GM12892 (cell line): ENCODE measurements around the gene KRTAP16-1.

Experiments used
- DNase-seq: peaks from one replicate; pipeline ENCODE4 v3.0.0; 2011; ENCODE audit not compliant: insufficient read length
- FAIRE-seq: peaks from 2 replicates; lab custom pipeline; 2011; peaks lifted over from hg19 to GRCh38; lab: Jason Lieb, UNC
- POLR2A ChIP-seq: IDR thresholded peaks from 2 replicates; pipeline ENCODE4 v1.6.1; 2011; ENCODE audit warnings: low read depth, low read length, control low read depth
- POLR2AphosphoS5 ChIP-seq: IDR thresholded peaks from 2 replicates; pipeline ENCODE4 v1.6.1; 2011; ENCODE audit warnings: low read depth, low read length, control low read depth
- TAF1 ChIP-seq: IDR thresholded peaks from 2 replicates; pipeline ENCODE4 v1.6.1; 2011; ENCODE audit warnings: low read depth, mild to moderate bottlenecking, control low read depth, low read length, borderline replicate concordance

Gene KRTAP16-1

GRCh38 chr17:41315204-41315794 is 6.2 kb upstream of the KRTAP16-1 start, which contains the start of gene KRTAP17-1:
TSS of gene KRTAP17-1 (minus strand) at chr17:41315710. CDS start at chr17:41315650, 60 bp downstream.
- DNase-seq (no peak), FAIRE-seq (no peak)
- TF ChIP-seq TAF1 (no peak), POLR2AphosphoS5 (no peak), POLR2A (no peak)

- FAIRE-seq, result no peak
- TF ChIP-seq POLR2A (no peak), TAF1 (no peak), POLR2AphosphoS5 (no peak)
- DNase-seq, result no peak
Measured at GRCh38 chr17:41311111-41311510, 2.0 kb upstream of the KRTAP16-1 start.

DNA sequence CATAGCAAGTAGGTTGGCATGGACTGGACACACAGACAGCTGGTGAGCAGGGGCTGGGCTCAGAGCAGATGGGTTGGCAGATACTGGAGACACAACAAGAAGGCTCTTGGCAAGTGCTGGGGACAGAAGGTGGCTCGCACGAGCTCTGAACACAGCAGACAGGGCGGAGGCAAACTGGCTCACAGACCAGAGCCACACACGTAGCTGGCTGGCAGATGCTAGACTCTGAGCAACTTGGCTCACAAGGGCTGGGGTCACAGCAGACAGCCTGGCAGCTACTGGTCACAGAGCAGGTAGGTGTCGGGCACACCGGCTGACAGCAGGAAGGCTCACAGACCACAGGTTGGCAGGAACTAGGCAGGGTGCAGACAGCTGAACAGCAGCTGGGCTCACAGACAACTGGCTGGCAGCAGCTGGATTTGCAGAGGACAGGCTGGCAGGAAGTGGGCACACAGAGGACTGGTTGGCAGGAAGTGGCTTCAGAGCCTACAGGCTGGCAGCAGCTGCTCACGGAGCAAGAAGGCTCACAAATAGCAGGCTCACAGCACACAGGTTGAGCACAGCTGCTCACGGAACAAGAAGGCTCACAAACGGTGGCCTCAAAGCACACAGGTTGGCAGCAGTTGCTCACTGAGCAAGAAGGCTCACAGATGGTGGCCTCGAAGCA is 725 bp downstream of the KRTAP16-1 start:
- TF ChIP-seq POLR2A (no peak), TAF1 (no peak), POLR2AphosphoS5 (no peak)
- DNase-seq, result no peak
- no peak for FAIRE-seq

DNA sequence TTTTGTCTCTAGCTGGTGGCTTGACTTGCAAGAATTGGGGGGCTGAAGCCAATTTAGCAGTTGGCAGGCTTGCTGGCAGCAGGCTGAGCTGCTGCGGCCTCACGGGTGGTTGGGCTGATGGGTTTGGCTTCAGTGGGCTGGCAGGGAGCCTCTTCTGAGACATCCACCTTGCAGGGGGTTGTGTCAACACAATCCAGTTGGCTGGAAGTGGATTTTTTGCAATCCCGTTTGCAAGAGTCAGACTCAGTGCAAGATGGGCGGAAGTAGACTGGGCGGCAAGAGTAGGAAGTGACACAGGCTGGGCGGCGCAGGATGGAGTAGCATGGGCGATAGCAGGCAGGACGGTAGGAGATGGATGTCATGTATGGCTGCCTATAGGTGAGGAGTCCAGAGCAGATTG is 1.5 kb downstream of the KRTAP16-1 start:
- no peak for FAIRE-seq
- DNase-seq, result no peak
- TF ChIP-seq POLR2A (no peak), TAF1 (no peak), POLR2AphosphoS5 (no peak)

GRCh38 chr17:41304091-41304490 is 5.0 kb downstream of the KRTAP16-1 start:
- TF ChIP-seq TAF1 (no peak), POLR2AphosphoS5 (no peak), POLR2A (no peak)
- DNase-seq (no peak), FAIRE-seq (no peak)

GRCh38 chr17:41302981-41303380 is 6.1 kb downstream of the KRTAP16-1 start:
- FAIRE-seq (no peak), DNase-seq (no peak)
- TF ChIP-seq POLR2A (no peak), TAF1 (no peak), POLR2AphosphoS5 (no peak)

DNA sequence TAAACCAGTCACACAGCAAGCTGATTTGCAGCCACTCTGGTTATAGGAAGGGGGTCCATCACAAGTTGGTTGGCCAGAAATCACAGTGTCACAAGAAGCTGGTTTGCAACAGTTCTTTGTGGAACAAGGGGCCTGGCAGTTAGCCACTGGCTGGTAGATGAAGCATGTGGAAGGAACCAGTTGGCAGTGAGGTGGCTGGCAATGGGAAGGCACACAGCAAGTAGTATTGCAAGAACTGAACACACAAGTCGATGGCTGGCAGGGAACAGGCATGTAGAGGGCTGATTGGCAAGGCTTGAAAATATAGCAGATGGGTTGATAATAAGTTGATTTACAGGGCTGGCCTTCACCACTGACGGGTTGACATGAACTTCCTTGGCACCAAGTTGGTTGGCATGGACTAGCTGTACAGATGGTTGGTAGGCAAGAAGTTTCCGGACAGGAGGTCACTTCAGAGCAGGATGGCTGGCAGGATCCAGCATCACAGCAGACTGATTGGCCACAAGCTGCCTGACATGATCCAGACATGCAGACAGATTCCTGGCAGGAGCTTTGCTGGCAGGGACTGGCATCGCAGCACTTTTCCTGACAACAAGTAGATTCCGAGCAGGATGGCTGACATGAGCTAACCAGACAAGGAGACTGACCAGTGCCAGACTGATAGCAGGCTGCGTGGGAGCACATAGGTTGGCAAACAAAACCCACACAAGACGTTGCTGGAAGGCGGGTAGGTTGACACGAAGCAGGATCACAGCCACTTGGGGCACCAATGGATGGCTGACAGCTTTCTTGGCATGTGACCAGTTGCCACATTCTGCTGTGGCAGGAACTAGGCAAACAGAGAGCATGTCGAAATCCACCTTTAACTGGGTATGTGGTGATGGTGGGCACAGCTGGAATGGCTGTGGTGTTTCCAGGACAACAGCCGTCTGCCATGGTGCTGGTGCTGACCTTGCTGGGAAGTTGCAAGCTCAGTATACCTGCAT is 6.9 kb downstream of the KRTAP16-1 start, which contains the start of gene KRTAP29-1:
Gene KRTAP29-1 (minus strand): TSS at position 936 of the 986 bp plus-strand sequence. CDS start 0 bp downstream, at position 936.
- FAIRE-seq, result no peak
- no peak for DNase-seq
- TF ChIP-seq TAF1 (no peak), POLR2A (no peak), POLR2AphosphoS5 (no peak)

DNA sequence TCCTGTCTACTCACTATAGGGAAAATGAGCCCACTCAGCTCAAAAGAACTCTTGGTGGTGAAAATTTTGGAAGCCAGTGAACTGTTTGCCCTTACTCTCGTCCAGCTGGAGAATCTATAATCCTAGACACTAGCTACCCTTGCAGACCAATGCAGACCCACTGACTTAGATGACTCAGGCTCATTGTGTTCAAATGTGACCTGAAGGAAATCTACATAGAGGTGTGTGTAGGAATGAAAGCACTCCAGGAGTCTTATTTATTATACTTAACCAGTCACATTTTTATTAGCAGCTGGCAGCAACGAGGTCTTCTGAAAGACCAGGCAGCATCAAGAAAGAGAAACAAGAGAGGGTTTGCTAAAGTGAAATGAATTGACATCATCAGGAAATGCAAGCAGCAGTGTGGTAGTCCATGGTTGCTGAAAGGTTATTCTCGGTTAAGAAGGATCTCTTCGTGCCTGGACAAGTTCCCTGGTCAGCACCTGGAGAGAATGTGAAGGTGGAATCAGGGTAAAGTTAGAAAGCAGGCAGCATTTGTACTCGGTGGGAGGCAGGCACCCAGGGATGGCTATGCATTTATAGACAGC is 7.8 kb downstream of the KRTAP16-1 start:
- FAIRE-seq, result no peak
- no peak for TF ChIP-seq POLR2AphosphoS5
- TF ChIP-seq TAF1, result no peak
- no peak for TF ChIP-seq POLR2A
- DNase-seq, result no peak

- no peak for FAIRE-seq
- no peak for DNase-seq
- TF ChIP-seq POLR2AphosphoS5, result no peak
- TF ChIP-seq POLR2A, result no peak
- TF ChIP-seq TAF1, result no peak
Measured at GRCh38 chr17:41298458-41299135, 10.5 kb downstream of the KRTAP16-1 start.

DNA sequence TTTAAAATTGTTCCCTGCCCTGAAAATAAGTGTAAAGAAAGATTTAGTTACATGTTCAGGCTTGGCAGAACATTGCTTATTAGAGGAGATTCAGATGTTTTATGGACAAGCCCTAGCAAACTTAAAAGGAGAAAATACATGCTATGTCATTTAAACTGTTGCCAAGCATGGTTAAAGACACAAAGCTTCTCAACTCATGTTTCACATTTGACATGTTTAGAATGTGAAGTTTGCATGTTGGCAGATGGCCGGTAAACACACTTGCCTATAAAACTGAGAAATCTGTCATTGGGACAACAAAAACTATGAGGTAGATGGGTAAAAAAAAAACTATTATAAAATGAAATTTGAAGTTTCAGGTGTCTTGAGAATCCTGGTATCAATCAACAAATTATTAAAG is 12.3 kb downstream of the KRTAP16-1 start:
- DNase-seq (no peak), FAIRE-seq (no peak)
- TF ChIP-seq TAF1 (no peak), POLR2AphosphoS5 (no peak), POLR2A (no peak)

- no peak for DNase-seq
- no peak for TF ChIP-seq POLR2A
- TF ChIP-seq TAF1, result no peak
- TF ChIP-seq POLR2AphosphoS5, result no peak
- FAIRE-seq, result no peak
Measured at GRCh38 chr17:41294016-41294415, 15.1 kb downstream of the KRTAP16-1 start.
